Tibial nerve (tissue), 4 donors: ENCODE measurements around the gene CABP1. TPM values are rescaled to one million over a fixed set of nuclear protein-coding genes. Genes with fewer than 3 reads are reported as not detected.

Experiments
- DNase-seq, 2 donors: peaks; one replicate each; pipeline ENCODE4 v3.0.0-alpha.2; 2019; ENCODE audit warnings: low spot score in 2 of 2
- H3K27ac ChIP-seq, 4 donors: fragments of 200-600 bp; sonication (generic) in 3 of 4; one replicate each; pipeline ENCODE4 v1.5.1; 2017 to 2019; ENCODE audit warnings: mild to moderate bottlenecking in 1 of 4
- H3K27me3 ChIP-seq, 2 donors: fragments of 200-600 bp; sonication (generic) in 1 of 2; one replicate each; pipeline versions ENCODE4 v1.5.1 to v1.6.0; 2017 to 2019
- H3K36me3 ChIP-seq, 3 donors: fragments of 200-600 bp; sonication (generic); one replicate each; pipeline ENCODE4 v1.5.1; 2018 to 2019
- H3K4me1 ChIP-seq, 4 donors: fragments of 200-600 bp; sonication (generic) in 3 of 4; one replicate each; pipeline ENCODE4 v1.5.1; 2017 to 2019
- H3K4me3 ChIP-seq, 4 donors: fragments of 200-600 bp; sonication (generic) in 3 of 4; one replicate each; pipeline ENCODE4 v1.5.1; 2017 to 2019; ENCODE audit warnings: mild to moderate bottlenecking in 1 of 4, moderate library complexity in 1 of 4
- H3K9me3 ChIP-seq, 4 donors: fragments of 200-600 bp; sonication (generic) in 3 of 4; one replicate each; pipeline ENCODE4 v1.5.1; 2017 to 2019
- CTCF ChIP-seq, 5 experiments: fragments of 200-600 bp in 3 of 5; fragments of 450-650 bp in 2 of 5; sonication (generic) in 3 of 5; IDR thresholded peaks; one replicate each; pipeline ENCODE4 v1.5.1; 2016 to 2019; ENCODE audit warnings: antibody characterized with exemption in 5 of 5, mild to moderate bottlenecking in 3 of 5, moderate library complexity in 2 of 5
- EP300 ChIP-seq, 2 donors: sonication (generic); formaldehyde crosslinking; IDR thresholded peaks; one replicate each; pipeline ENCODE4 v1.6.1; 2017; ENCODE audit warnings: antibody characterized with exemption in 2 of 2, mild to moderate bottlenecking in 1 of 2
- POLR2A ChIP-seq, 2 donors: fragments of 450-650 bp; IDR thresholded peaks; one replicate each; pipeline ENCODE4 v1.6.1; 2017; ENCODE audit warnings: antibody characterized with exemption in 2 of 2, mild to moderate bottlenecking in 2 of 2, moderate library complexity in 2 of 2
- WGBS, 2 donors: methylation state at CpG; one replicate each; pipeline ENCODE4 v1.1.5; 2018; 5-methylcytosine and 5-hydroxymethylcytosine counted together
- total RNA-seq, 4 donors: library from RNA; depleted of rRNA; stranded (reverse); fragments of >200 nt; gene quantifications; one replicate each; pipeline ENCODE4 v1.1.0, GENCODE V29; 2016

Gene CABP1
- total RNA-seq, 4 donors from 2014 or later: 0.21 to 0.22 TPM; not detected in 2

GRCh38 chr12:120656008-120656407 lies 15.6 kb downstream of the CABP1 start:
- Histone ChIP-seq H3K9me3 (no peaks in the 10 kb centered on the region), H3K36me3 (no peaks in the 10 kb centered on the region), H3K4me1 (no peaks in the 10 kb centered on the region), H3K27ac (no peak overlapping the region), H3K4me3 (no peak overlapping the region), H3K27me3 (peaks cover 0 to 20% of the 10 kb centered on the region in 2 donors)
- 86 to 95% methylated on average over 9 to 14 of the region's 14 CpGs for WGBS, 2 donors
- no peak for DNase-seq
- TF ChIP-seq POLR2A (IDR thresholded peaks at IDR 0.05): no peak
- TF ChIP-seq CTCF (IDR thresholded peaks at IDR 0.05): no peak
- no peak for TF ChIP-seq EP300 (IDR thresholded peaks at IDR 0.05)

GRCh38 chr12:120658286-120659150 lies 18.1 kb downstream of the CABP1 start:
- Histone ChIP-seq H3K27ac (no peak overlapping the region), H3K9me3 (no peaks in the 10 kb centered on the region), H3K36me3 (no peaks in the 10 kb centered on the region), H3K4me1 (no peaks in the 10 kb centered on the region), H3K27me3 (peaks cover 0 to under 1% of the 10 kb centered on the region in 2 donors), H3K4me3 (no peak overlapping the region)
- TF ChIP-seq CTCF (IDR thresholded peaks at IDR 0.05) (no peak), EP300 (IDR thresholded peaks at IDR 0.05) (no peak), POLR2A (IDR thresholded peaks at IDR 0.05) (no peak)
- WGBS, 2 donors: 87 to 89% methylated on average over 22 of the region's 22 CpGs
- no peak for DNase-seq

- no peak for DNase-seq
- Histone ChIP-seq H3K27ac (no peak overlapping the region), H3K36me3 (no peaks in the 10 kb centered on the region), H3K4me1 (no peaks in the 10 kb centered on the region), H3K9me3 (no peaks in the 10 kb centered on the region), H3K4me3 (no peak overlapping the region), H3K27me3 (no peaks in the 10 kb centered on the region)
- no peak for TF ChIP-seq CTCF (IDR thresholded peaks at IDR 0.05)
- no peak for TF ChIP-seq POLR2A (IDR thresholded peaks at IDR 0.05)
- no peak for TF ChIP-seq EP300 (IDR thresholded peaks at IDR 0.05)
- WGBS, 2 donors: 59 to 62% methylated on average over 8 of the region's 8 CpGs
Measured at GRCh38 chr12:120659151-120659525, 18.7 kb downstream of the CABP1 start.

- TF ChIP-seq POLR2A (IDR thresholded peaks at IDR 0.05) (no peak), EP300 (IDR thresholded peaks at IDR 0.05) (no peak), CTCF (IDR thresholded peaks at IDR 0.05) (no peak)
Measured at GRCh38 chr12:120661432-120661831, 21.0 kb downstream of the CABP1 start.

GRCh38 chr12:120662879-120663278 lies 22.5 kb downstream of the CABP1 start:
- H3K4me1 ChIP-seq: no peaks in the 10 kb centered on the region
- no peaks in the 10 kb centered on the region for H3K27me3 ChIP-seq
- TF ChIP-seq POLR2A (IDR thresholded peaks at IDR 0.05) (no peak), EP300 (IDR thresholded peaks at IDR 0.05) (no peak), CTCF (IDR thresholded peaks at IDR 0.05) (no peak)
- DNase-seq: no peak
- H3K9me3 ChIP-seq: no peaks in the 10 kb centered on the region
- 73 to 78% methylated on average over 3 of the region's 3 CpGs for WGBS, 2 donors
- H3K27ac ChIP-seq: no peak overlapping the region
- no peaks in the 10 kb centered on the region for H3K36me3 ChIP-seq
- no peak overlapping the region for H3K4me3 ChIP-seq

More at GRCh38 chr12:120661432-120661831, 21.0 kb downstream of the CABP1 start:
- H3K4me1 ChIP-seq: no peaks in the 10 kb centered on the region
- H3K36me3 ChIP-seq: no peaks in the 10 kb centered on the region
- H3K27me3 ChIP-seq: no peaks in the 10 kb centered on the region
- DNase-seq: no peak
- H3K4me3 ChIP-seq: no peak overlapping the region
- no peak overlapping the region for H3K27ac ChIP-seq
- H3K9me3 ChIP-seq: no peaks in the 10 kb centered on the region
- WGBS, 2 donors: 55 to 74% methylated on average over 2 of the region's 2 CpGs
